ENCODE measurements around the gene CNOT8.
"Not testable (repeated sequence)": the region's sequence is repeated elsewhere in the genome, so short reads cannot be mapped to it uniquely, and the experiment has no call there.

The CNOT8 gene

GRCh38 chr5:154835701-154836052 is 22.8 kb upstream of the CNOT8 start:
- DNase-seq (ENCODE audit: low spot score): not testable (repeated sequence)

DNA sequence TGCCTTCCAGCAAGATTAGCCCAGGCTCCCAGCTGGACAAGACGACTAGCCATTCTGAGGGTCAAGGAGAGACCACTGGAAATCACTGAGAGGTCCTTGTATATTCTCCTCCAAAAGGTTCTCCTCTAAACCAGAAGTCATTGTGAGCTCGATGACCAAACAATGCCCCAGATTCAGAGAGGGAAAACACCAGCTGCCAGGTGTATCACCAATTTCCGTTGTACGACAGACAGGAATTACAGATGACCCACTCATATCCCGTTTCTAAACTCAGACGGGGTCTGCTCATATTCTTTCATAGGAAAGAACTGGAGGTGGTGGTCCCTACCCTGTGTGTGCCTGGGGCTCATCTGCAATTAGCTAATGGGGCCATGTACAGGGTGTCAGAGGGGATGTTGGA is 22.2 kb upstream of the CNOT8 start:
- no peak for DNase-seq (ENCODE audit: low spot score)

DNA sequence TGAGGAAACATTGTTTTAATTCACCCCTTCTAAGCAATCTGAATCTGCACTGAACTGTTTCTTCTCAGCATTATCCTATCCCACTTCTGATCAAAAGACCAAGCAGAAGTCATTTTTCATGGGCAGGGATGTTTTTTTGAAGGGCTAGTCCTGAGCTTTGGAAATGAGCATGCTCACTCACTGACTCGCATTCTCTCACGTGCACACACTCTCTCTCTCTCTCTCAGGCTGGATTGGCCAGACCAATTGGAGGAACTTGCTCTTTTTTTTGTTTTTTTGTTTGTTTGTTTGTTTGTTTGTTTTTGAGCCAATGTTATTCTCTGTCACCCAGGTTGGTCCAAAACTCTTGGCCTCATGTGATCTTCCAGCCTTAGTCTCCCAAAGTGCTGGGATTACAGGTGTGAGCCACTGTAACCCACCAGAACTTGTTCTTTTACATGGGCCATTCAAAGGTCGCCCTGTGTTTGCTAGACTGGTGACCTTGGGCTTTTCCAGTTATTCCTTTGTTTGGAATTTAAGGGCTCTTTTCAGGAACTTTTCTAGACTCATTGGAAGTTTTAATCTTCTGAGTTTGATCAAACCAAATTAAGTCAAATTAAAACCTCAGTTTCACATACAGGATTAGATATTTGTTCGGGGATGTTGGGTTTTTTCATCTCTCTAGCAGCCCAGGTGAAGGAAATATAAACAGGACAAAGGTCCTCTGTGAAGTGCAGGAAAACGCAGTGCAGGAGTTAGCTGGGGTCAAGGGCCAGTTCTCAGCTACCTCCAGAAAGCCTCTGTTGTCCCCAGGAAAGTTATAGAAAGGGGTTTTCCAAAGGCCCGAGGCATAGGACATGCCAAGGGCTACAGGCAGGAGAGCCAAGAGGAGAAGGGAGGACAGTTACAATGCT is 21.2 kb upstream of the CNOT8 start:
- DNase-seq (ENCODE audit: low spot score): no peak

DNA sequence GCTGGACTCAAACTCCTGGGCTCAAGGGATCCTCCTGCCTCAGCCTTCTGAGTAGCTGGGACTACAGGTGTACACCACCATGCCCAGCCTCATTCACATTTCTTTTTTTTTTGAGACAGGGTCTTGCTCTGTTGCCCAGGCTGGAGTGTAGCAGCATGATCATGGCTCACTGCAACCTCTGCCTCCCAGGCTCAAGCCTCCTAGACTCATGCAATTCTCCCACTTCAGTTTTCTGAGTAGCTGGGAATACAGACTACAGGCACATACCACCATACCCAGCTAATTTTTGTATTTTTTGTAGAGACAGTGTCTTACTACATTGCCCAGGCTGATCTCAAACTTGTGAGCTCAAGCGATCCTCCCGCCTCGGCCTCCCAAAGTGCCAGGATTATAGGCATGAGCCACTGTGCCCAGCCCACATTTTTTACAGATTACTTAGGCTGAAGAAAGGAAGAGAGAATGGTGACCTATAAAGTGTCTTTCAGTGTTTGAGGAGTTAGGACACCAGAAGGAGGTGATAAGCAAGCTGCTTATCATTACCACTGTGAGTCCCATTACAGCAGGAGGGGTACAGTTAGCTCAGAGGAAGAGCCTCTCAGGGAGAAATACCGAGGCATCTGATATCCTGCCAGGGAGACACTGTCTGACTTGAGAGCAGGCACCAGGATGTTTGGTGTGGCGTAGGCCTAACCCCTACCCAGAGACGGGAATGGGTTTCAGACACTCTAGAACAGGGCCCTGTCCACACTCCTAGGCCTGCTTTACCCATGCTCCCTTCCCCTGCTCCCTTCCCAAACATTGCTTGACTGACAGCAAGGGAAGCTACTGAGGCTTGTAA is 17.8 kb upstream of the CNOT8 start:
- DNase-seq (ENCODE audit: low spot score): no peak

- no peak for DNase-seq (ENCODE audit: low spot score)
These were observed 17.2 kb upstream of the CNOT8 start for GRCh38 chr5:154841273-154841661.

DNA sequence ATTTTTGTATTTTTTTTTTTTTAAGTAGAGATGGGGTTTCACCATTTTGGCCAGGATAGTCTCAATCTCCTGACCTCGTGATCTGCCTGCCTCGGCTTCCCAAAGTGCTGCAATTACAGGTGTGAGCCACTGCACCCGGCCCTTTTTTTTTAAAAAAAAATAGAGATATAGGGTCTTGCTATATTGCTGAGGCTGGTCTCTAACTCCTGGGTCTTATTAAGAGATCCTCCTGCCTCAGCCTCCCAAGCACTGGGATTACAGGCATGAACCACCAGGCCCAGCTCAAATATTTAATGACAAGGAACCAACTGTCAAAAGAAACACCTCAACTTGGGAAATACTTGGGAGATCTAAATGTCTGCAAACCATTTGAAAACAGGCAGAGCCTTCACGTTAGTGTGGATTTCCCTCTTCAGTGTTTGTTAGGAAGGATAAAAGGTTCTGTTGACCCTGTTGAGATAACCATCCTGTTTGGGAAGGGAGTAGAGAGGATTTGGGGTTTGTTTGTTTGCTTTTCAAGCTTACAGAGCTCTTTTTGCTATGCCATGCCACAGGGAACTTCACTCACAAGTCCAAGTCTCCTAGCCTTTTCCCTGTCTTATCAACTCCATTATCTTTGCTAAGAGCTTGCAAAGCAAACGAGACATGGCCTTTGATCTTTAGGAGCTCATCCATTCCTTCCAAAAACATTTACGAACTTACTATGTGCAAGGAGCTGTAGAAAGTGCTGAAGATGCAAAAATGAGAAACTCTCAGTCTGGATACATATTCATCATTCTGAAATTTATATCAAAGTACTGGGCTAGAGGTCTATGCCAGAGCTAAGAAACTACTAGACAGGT is 15.5 kb upstream of the CNOT8 start:
- no peak for DNase-seq (ENCODE audit: low spot score)

DNA sequence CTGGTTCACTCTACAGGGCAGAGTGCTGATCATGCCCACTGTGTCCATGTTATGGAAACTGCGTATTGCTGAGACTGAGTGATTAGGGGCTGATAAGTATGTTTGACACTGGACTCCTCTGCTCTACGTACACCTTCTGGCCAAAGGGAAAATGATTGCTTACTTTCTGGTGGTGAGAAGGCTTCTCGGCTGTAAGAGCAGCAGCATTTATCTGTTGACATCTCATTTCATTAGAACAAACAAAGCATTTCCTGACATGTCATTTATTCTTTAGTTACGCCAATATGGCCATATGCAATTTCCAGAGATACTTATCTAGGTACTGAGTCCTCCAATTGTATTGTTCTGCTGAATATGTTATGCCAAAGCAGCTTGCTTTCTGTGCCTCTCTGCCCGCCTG is 13.6 kb upstream of the CNOT8 start:
- no peak for DNase-seq (ENCODE audit: low spot score)

- DNase-seq (ENCODE audit: low spot score): no peak
These were observed 9.1 kb upstream of the CNOT8 start for GRCh38 chr5:154849264-154849785.

DNA sequence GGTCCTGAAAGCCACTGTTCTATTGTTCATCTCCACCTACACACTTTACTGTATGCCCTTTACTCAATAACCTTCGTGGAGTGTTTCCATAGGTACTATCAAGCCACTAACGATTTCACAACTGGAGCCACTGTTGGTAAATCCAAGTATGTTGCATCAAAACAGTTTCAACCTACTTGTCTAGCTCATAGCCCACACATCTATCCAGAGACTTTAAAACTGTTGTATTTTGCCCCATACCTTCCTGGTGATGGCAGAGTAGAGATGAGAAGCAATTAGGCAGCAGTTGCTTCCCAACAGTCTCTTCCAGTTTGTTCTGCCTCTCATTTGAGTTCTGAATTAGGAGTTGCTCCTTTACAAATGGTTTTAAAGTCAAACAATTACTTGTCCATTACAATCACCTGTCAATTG is 8.6 kb upstream of the CNOT8 start:
- peak; percentile 17 for DNase-seq (ENCODE audit: low spot score)

GRCh38 chr5:154850255-154851062 is 8.0 kb upstream of the CNOT8 start, which contains the start of gene FAXDC2:
FAXDC2 (minus strand) TSS chr5:154850603; CDS start chr5:154838178, 12,425 bp downstream.
- peak; percentile 58 for DNase-seq (ENCODE audit: low spot score)

DNA sequence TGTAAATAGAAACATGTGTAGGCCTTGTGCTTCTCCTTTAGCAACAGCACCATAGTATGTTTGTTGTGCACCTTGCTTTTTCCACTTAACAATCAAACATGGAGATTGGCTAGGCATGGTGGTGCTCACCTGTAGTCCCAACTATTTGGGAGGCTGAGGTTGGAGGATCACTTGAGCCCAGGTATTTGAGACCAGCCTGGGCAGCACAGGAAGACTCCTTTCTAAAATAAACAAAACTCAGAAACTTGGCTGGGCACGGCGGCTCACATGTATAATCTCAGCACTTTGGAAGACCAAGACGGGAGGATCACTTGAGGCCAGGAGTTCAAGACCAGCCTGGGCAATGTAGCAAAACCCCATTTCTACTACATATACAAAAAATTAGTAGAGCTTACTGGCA is 7.1 kb upstream of the CNOT8 start:
- no peak for DNase-seq (ENCODE audit: low spot score)

- DNase-seq (ENCODE audit: low spot score): peak; percentile 96
These were observed 714 bp upstream of the CNOT8 start for GRCh38 chr5:154857530-154858296.

GRCh38 chr5:154858972-154859871 is 795 bp downstream of the CNOT8 start:
- peak; percentile 15 for DNase-seq (ENCODE audit: low spot score)

GRCh38 chr5:154860123-154860522 is 1.7 kb downstream of the CNOT8 start:
- no peak for DNase-seq (ENCODE audit: low spot score)

DNA sequence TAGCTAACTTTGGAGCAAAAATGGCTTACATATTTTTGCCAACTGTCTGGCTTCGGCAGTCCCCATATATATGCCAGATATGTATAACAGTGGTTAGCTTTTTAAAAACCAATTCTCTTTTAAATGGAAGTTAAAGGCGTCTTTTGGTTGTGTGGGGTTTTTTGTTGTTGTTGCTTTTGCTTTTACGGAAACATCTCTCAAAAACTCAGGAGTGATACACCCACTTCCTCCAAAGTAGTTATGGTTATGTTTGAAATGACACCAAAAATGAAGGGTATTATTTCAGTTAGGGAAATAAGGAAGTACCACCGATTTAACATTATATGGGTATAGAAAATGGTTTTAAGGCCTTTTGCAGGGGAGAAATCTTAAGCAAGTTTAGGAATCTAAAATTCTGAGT is 2.3 kb downstream of the CNOT8 start:
- DNase-seq (ENCODE audit: low spot score): no peak

- no peak for DNase-seq (ENCODE audit: low spot score)
These were observed 3.5 kb downstream of the CNOT8 start for GRCh38 chr5:154861946-154862345.

DNA sequence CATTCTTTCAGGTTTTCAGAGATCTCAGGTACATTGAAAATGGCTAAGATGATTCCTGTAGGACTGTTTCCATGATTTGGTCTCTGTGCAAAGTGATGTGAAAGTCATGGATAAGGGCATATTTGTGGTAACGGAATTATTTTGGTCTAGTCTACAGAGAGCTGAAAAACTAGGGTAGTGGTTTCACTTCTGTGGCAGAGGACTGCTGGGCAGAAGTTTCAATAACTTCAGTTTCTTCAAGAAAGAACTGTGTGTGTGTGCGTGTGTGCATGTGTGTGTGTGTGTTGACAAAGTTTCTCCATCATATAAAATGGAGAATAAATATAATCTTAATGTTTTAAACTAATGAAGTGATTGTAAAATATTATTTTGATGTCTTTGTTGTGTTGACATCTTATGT is 4.3 kb downstream of the CNOT8 start:
- DNase-seq (ENCODE audit: low spot score): no peak

DNA sequence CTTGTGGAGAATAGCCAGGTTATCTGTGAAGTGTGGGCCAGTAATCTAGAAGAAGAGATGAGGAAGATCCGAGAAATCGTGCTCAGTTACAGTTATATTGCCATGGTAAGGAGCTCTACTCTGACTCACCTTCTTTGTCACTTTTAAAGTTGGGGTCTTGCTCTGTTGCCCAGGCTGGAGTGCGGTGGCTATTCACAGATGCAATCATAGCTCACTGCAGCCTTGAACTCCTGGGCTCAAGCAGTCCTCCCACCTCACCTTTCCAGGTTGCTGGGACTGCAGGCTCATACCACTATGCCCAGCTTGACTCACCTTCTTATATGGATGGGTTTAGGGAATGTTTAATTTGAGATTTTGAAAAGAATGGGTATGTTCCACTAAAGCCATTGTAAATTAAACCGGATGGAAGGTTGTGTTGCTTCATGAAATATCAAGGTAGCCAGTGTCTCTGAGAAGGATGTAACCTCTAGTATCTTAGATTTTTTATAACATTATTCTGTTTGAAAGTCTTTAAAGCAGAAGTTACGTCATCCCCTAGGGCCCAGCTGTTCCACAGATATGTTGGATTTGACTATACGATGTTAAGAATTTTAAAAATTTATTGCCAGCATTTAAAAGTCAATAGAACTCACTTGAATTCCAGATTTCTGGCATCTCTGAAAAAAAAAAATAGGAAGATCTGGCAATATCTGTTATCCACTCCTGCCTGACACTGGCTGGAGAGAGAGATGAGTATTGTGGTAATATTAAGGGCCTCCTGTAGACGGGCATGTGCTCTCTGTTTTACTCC is 5.1 kb downstream of the CNOT8 start:
- DNase-seq (ENCODE audit: low spot score): no peak
